B cell (primary cell): ENCODE results near the gene TP53I13.

Source experiments
- CTCF ChIP-seq: fragments of 200-600 bp; IDR thresholded peaks from one replicate; pipeline ENCODE4 v1.8.0; 2022; ENCODE audit warnings: antibody characterized with exemption, mild to moderate bottlenecking
- EZH2 ChIP-seq: IDR thresholded peaks from 2 replicates; pipeline ENCODE4 v1.6.1; 2012; ENCODE audit warnings: borderline replicate concordance, low read depth, mild to moderate bottlenecking, moderate library complexity, low read length; ENCODE audit not compliant: insufficient read depth, poor library complexity, severe bottlenecking

GRCh38 chr17:29576214-29577000 is 7.9 kb downstream of the TP53I13 start:
- TF ChIP-seq CTCF (no peak), EZH2 (no peak)
